ENCODE results near the gene AARS1. TPM values are rescaled to one million over a fixed set of nuclear protein-coding genes. Genes with fewer than 3 reads are reported as not detected.
A peak's percentile ranks its signal among the peaks of the same experiment; 100 is the strongest.

Gene AARS1
- polyA plus RNA-seq, 1 of the 3 experiments (the other 2 are of a cell fraction), result 70.5 TPM

DNA sequence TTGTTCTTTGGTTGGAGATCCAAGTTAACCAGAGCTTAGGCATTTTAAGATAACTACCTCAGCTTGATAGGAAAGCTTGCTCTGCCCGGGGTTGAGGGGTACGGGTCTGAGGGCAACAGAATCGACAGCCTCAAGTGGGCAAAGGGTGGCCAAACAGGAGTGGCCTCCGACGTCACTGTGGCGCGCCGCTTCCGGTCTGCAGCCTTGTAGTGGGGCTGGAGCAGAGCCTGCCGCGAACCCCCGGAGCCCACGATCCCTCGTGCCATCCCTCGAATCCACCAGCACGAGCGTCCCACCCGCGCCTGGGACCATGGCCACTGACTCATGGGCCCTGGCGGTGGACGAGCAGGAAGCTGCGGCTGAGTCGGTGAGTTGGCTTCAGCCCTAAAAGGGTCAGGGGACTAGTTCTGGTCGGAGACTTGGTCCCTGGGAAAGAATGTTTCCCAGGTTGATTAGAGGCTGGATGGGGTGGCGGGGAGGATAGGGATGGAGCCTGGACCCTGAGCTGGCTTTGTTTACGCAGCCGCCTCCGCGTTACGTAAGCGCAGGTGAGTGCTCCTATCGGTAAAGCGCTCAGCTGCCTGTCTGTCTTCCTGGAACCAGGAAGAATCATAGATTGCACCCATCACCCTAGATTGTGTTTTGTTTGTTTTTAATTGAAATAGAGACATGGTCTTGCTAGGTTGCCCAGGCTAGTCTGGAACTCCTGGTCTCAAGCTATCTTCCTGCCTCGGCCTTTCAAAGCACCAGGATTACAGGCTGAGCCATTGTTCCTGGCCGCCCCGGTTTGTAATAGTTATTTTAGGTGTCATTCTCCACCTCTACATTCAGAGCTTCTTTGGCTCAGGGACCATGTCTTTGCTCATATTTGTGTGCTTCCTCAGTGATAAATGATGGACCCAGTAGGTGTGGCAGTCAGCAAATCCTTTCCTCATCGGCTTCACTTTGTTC lies 10.0 kb upstream of the AARS1 start, which contains the start of gene DDX19B (continued):
- TF ChIP-seq IRF3 (IDR thresholded peaks at IDR 0.05; ENCODE audit: low read depth, low read length) (no peak), ZBTB33 (IDR thresholded peaks at IDR 0.05; ENCODE audit: borderline replicate concordance, low read depth) (no peak), JUND (IDR thresholded peaks at IDR 0.05) (no peak), FOSL2 (IDR thresholded peaks at IDR 0.05; ENCODE audit: borderline replicate concordance, low read depth) (no peak), ELF1 (IDR thresholded peaks at IDR 0.05) (peak; percentile 84), GATA2 (CRISPR knock-in tag; IDR thresholded peaks at IDR 0.05) (no peak), GABPA (IDR thresholded peaks at IDR 0.05; ENCODE audit: low read depth) (peak; percentile 71), SIN3A (IDR thresholded peaks at IDR 0.05; ENCODE audit: borderline replicate concordance, low read depth, low read length) (peak; percentile 61; the same call in 1 of the 2 replicates), SMC3 (IDR thresholded peaks at IDR 0.05; ENCODE audit: low read depth, low read length) (no peak)
- TF ChIP-seq, protein P1, sequence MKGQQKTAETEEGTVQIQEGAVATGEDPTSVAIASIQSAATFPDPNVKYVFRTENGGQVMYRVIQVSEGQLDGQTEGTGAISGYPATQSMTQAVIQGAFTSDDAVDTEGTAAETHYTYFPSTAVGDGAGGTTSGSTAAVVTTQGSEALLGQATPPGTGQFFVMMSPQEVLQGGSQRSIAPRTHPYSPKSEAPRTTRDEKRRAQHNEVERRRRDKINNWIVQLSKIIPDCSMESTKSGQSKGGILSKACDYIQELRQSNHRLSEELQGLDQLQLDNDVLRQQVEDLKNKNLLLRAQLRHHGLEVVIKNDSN (IDR thresholded peaks at IDR 0.05; ENCODE audit: borderline replicate concordance, low read depth), result no peak

DNA sequence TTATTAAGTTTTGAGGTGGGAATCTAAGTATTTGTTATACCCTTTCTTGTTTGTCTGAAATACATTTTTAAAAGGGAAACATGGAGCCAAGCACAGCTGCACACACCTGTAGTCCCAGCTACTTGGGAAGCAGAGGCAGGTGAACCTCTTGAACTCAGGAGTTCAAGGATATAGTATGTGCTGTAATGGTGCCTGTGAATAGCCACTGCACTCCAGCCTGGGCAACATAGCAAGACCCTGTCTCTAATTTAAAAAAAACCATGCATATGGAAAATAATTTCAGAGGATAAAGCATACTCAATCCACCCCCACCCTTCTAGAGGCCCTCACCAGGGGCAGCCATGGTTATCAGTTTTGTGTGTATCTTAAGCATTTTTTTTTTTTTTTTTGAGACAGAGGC lies 6.3 kb upstream of the AARS1 start:
- no peak for DNase-seq
- CTCF ChIA-PET, result interaction anchor here (1.0 kb wide), 1 partner anchor 44 kb away, joined by 3 read pairs; the partner anchor contains the start of gene EXOSC6
- no peaks in the 10 kb centered on the region for H3K27me3 ChIP-seq (ENCODE audit: insufficient read depth)
- H3K9me2 ChIP-seq, result no peaks in the 10 kb centered on the region
- H3K4me2 ChIP-seq, result no peak overlapping the region
- H3K36me3 ChIP-seq (replicated peaks in 1 of 2; ENCODE audit: control insufficient read depth in 1 of 2, insufficient read depth in 2 of 2, low read length in 1 of 2), result peaks cover 0 to under 1% of the 10 kb centered on the region in 2 experiments
- H3K79me2 ChIP-seq (ENCODE audit: insufficient read depth), result peaks cover 23% of the 10 kb centered on the region
- H3K27ac ChIP-seq (ENCODE audit: low read depth in 2 of 2, low read length in 1 of 2), result no peak overlapping the region
- H3K4me1 ChIP-seq (ENCODE audit: control insufficient read depth in 1 of 2, insufficient read depth in 2 of 2, low read depth in 1 of 2, low read length in 1 of 2), result peaks cover 4 to 5% of the 10 kb centered on the region in 2 experiments; a peak in 3 of 4 replicates
- no peak overlapping the region for H3K4me3 ChIP-seq (ENCODE audit: low read depth in 2 of 2, low read length in 1 of 2)
- TF ChIP-seq RFX5 (IDR thresholded peaks at IDR 0.05; ENCODE audit: low read length) (no peak), RAD21 (IDR thresholded peaks at IDR 0.05; ENCODE audit: low read length) (no peak), FOSL2 (IDR thresholded peaks at IDR 0.05; ENCODE audit: borderline replicate concordance, low read depth) (no peak), MXI1 (IDR thresholded peaks at IDR 0.05; ENCODE audit: low read depth, low read length) (no peak), MEF2A (IDR thresholded peaks at IDR 0.05; ENCODE audit: borderline replicate concordance, low read depth) (no peak), SMC3 (IDR thresholded peaks at IDR 0.05; ENCODE audit: low read depth, low read length) (no peak)
- TF ChIP-seq, protein P2, sequence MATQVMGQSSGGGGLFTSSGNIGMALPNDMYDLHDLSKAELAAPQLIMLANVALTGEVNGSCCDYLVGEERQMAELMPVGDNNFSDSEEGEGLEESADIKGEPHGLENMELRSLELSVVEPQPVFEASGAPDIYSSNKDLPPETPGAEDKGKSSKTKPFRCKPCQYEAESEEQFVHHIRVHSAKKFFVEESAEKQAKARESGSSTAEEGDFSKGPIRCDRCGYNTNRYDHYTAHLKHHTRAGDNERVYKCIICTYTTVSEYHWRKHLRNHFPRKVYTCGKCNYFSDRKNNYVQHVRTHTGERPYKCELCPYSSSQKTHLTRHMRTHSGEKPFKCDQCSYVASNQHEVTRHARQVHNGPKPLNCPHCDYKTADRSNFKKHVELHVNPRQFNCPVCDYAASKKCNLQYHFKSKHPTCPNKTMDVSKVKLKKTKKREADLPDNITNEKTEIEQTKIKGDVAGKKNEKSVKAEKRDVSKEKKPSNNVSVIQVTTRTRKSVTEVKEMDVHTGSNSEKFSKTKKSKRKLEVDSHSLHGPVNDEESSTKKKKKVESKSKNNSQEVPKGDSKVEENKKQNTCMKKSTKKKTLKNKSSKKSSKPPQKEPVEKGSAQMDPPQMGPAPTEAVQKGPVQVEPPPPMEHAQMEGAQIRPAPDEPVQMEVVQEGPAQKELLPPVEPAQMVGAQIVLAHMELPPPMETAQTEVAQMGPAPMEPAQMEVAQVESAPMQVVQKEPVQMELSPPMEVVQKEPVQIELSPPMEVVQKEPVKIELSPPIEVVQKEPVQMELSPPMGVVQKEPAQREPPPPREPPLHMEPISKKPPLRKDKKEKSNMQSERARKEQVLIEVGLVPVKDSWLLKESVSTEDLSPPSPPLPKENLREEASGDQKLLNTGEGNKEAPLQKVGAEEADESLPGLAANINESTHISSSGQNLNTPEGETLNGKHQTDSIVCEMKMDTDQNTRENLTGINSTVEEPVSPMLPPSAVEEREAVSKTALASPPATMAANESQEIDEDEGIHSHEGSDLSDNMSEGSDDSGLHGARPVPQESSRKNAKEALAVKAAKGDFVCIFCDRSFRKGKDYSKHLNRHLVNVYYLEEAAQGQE (IDR thresholded peaks at IDR 0.05; ENCODE audit: low read depth, low read length), result no peak
- POLR2A ChIA-PET, result no interaction called here
- no peak overlapping the region for H2AFZ ChIP-seq (ENCODE audit: low read depth)
- H3K9me3 ChIP-seq, result peaks cover 2% of the 10 kb centered on the region; the same call in 1 of the 2 replicates
- no peak overlapping the region for H3K9ac ChIP-seq
- peaks cover 14% of the 10 kb centered on the region for H3F3A ChIP-seq (replicated peaks; ENCODE audit: insufficient read depth)
- H4K20me1 ChIP-seq (ENCODE audit: insufficient read depth), result no peaks in the 10 kb centered on the region

Data from SK-N-SH (cell line).